Measurements from ENCODE around the gene ZNF414.
A peak's percentile ranks its signal among the peaks of the same experiment; 100 is the strongest.
"Not testable (repeated sequence)": the region's sequence is repeated elsewhere in the genome, so short reads cannot be mapped to it uniquely, and the experiment has no call there.

ZNF414 gene

DNA sequence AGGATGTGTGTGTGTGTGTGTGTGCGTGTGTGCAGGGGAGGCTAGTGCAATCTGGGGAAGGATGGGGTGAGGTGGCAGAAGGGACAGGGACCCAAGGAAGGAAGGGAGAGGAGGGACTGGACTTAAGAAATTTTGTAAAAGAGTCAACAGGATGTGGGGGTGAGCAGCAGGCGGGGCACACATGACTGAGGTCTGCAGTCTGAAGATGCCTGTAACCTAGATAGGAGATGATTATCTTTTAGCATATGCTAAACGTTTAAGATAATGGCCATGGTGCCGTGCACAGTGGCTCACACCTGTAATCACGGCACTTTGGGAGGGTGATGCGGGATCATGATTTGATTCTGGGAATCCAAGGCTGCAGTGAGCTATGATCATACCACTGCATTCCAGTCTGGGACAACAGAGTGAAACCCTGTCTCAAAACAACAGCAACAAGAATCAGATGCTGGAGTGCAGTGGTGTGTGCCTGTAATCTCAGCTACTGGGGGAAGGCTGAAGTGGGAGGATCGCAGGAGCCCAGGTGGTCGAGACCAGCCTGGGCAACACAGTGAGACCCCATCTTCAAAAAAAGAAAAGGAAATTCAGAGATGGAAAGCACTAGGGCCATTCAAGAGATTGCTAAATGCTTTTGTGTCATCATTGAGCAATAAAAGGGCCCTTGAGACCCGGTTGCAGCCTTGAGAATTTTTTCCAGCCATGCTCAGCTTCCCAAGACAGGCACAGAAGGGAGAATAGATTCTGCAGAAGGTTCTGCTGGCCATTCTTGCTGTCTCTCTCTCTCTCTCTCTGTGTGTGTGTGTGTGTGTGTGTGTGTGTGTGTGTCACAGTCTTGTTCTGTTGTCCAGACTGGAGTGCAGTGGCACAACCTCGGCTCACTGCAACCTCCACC, 3.8 kb upstream of the ZNF414 start:
- no peak for DNase-seq (ENCODE audit: low spot score)

DNA sequence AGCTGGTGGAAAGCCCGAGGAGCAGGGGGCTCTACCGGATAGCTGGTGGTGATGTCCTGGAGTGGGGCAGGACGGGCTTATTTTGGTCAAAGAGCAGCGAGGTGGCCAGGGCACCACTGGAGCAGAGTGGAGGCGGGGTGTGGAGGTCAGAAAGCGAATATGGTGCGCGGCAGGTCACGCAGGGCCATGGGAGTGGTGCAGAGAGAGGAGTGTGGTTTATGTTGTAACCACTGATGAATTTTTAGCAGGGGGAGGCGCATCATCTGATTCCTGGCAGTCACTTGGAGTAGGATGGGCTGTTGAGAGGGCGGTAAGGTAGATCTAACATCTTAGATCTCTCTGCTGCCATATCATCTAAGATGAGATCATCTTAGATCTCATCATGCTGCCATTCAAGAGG, 1.4 kb upstream of the ZNF414 start:
- DNase-seq (ENCODE audit: low spot score): no peak

DNA sequence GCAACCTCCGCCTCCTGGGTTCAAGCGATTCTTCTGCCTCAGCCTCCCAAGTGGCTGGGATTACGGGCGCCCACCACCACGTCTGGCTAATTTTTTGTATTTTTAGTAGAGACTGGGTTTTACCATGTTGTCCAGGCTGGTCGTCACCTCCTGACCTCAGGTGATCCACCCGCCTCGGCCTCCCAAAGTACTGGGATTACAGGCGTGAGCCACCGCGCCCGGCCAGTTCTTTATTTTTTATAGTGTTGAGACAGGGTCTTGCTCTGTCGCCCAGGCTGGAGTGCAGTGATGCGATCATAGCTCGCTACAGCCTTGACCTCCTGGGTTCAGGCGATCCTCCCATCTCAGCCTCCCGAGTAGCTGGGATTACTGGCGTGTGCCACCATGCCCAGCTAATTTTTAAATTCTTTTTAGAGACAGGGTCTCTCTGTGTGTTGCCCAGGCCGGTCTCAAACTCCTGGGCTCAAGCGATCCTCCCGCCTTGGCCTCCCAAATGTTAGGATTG, 590 bp upstream of the ZNF414 start:
- DNase-seq (ENCODE audit: low spot score): not testable (repeated sequence)

GRCh38 chr19:8513036-8513686, 806 bp downstream of the ZNF414 start:
- DNase-seq (ENCODE audit: low spot score): no peak

GRCh38 chr19:8512115-8512967, 1.6 kb downstream of the ZNF414 start:
- DNase-seq (ENCODE audit: low spot score): peak; percentile 53

DNA sequence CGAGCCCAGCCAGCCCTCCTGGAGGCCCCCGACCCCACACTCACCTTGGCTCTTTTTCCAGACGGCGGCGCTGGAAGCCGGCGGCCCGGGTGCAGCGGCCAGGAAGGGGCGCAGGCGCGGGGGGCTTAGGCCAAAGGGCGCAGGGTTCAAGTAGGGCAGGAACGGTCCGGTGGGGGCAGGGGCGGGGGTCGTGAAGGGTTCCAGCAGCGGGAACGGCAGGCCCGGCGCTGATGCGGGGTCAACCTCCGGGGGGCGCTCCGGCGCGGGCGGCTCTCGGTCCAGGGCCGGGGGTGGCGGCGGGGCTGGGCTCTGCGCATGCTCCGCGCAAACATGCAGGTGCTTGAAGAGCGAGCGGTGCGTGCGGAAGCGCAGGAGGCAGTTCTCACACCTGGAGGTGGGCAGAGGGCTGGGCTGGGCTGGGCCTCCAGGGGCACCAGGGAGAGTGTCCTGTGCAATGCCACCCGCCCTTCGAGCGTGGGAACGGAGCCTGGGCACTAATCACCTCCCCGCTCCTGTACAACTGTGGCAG, 2.3 kb downstream of the ZNF414 start:
- DNase-seq (ENCODE audit: low spot score): no peak

DNA sequence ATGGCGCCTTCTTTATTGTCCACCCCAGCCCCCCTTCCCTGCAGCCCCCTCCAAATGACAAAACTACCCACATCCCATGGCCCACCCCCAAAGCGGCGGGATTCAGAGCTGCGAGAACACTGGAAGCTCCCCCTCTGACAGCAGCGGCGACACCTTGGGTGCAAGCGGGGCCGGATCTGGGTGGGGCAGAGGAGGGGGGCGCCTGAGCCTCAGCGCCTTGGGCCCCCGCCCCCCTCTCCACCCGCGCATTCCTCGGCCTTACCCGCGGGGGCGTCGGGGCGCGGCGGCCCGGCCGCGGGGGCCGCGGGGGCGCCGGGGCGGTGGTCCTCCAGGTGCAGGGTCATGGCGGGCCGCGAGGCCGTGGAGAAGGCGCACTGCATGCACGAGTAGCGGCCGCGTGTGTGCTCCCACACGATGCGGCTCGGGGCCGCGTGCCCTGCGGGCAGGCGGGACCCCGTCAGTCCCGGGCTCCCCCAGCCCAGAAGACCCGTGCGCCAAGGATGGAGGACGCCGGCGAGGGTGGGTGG, 3.3 kb downstream of the ZNF414 start:
- no peak for DNase-seq (ENCODE audit: low spot score)

GRCh38 chr19:8506402-8506957, 7.5 kb downstream of the ZNF414 start:
- no peak for DNase-seq (ENCODE audit: low spot score)

DNA sequence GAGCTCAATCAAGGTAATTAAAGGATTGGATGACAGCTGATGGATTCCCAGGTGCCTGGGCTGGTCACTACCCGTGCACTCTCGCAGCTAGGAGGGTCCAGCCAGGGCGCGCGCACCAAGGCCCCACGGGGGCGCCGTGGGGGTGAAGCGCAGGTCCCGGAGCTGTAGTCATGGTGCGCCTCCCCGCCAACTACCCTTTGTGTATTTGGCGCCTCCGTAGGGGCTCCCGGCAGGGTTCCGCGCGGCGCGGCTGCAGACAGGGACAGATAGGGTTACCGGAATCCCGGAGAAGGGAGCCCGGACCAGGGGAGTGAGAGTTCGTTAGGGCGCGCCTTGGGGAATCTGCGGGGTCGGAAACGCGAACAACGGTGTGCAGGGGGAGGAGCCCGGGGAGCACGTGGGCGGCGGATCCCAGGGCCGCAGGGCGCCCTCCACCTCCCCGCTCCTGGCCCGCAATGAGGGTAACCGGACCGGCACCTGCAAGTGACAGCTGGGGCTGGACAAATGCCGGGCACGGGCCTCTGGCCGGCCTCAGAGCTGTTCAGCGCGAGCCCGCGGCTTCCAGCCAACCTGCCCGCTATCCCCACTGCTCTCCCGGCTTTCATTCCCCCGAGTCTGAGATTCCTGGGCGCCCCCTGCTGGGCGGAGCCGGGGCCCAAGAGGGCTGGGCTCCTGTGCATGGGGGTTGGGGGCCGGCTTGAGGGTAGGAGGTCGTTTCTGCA, 8.1 kb downstream of the ZNF414 start:
- peak; percentile 66 for DNase-seq (ENCODE audit: low spot score)

GRCh38 chr19:8504919-8505318, 9.0 kb downstream of the ZNF414 start:
- DNase-seq (ENCODE audit: low spot score): no peak

DNA sequence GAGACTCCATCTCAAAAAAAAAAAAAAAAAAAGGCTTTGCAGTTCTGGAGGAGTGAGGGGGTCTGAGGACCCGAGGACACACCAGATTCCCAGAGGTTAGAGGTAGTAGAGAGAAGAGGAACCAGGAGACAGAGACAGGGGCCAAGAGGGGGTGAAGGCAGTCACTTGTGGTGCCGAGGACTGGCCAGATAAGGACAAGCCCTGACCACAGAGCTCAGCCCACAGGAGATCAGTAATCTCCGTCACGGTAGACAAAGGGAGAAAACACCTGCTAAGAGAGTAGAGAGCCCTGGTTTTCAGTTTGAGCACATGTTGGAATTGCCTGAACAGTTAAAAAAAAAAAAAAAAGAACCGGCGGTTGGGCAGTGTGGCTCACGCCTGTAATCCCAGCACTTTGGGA, 9.8 kb downstream of the ZNF414 start:
- DNase-seq (ENCODE audit: low spot score): no peak

- DNase-seq (ENCODE audit: low spot score): no peak
These were observed 10.5 kb downstream of the ZNF414 start for GRCh38 chr19:8503510-8503909.

DNA sequence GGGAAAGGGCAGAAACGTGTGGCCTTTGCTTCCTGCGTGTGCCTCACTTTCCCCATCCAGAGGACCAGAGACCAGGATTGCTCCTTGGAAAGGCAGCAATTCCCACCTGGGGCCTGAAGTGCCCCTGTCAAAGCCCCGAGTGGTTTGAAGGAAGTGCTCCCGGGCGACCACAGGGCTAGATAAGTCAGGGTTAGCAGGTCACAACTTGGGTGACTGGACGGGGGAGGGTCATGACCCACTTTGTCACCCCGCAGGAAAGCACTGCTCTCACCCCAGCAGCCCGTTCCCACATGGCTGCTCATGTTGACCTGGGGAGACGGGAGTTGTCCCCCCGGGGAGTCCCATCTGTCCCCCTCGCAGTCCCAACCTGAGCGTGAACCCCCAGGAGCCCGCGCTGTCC, 12.0 kb downstream of the ZNF414 start:
- no peak for DNase-seq (ENCODE audit: low spot score)

DNA sequence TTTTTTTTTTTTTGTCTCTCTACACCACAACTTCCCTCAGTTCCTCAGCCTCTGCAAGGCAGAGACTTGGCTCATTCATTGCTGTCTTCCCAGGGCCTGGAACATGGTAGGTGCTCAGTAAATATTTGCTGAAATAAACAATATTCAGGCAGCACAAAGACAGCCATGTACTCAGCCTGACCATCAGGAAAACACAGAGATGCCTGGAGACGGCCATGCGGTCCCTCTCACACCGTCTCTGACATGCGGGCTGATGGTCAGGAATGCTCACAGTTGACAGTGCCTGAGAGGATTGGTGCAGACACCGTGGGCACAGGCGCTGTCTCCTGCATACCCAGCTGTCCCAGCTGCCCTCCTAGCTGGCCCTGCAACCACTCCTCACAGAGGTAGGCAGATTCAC, 12.5 kb downstream of the ZNF414 start:
- no peak for DNase-seq (ENCODE audit: low spot score)

GRCh38 chr19:8500158-8500557, 13.8 kb downstream of the ZNF414 start:
- DNase-seq (ENCODE audit: low spot score): no peak

DNA sequence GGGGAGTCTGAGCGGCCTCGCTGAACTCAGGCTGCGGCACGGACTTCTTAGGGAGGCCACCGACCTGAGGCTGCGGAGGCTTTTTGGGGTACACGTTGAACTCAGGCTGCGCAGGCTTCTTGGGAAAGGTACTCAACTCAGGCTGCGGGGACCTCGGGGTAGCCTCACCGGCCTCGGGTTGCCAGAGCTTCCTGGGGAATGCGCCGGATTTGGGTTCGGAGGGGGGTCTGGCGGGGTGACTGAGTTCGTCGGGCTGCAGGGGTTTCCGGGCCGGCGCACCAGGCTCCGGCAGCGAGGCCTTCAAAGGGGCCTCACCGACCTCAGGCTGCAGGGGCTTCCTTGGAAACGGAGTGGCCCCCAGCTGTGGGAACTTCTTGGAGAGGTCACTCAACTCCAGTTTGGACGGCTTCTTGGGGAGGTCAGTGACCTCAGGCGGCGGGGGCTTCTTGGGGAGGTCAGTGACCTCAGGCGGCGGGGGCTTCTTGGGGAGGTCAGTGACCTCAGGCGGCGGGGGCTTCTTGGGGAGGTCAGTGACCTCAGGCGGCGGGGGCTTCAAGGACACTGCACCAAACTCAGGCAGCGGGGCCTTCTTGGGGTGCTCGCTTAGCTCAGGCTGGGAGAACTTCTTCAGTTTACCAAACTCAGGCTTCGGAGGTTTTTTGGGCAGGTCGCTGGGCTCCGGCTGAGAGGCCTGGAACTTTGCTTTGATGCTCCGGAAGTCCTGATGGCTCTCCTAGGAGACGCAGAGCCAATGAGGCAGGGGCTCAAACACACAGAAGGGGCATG, 14.7 kb downstream of the ZNF414 start:
- DNase-seq (ENCODE audit: low spot score): no peak

- no peak for DNase-seq (ENCODE audit: low spot score)
These were observed 15.7 kb downstream of the ZNF414 start for GRCh38 chr19:8498295-8498694.

DNA sequence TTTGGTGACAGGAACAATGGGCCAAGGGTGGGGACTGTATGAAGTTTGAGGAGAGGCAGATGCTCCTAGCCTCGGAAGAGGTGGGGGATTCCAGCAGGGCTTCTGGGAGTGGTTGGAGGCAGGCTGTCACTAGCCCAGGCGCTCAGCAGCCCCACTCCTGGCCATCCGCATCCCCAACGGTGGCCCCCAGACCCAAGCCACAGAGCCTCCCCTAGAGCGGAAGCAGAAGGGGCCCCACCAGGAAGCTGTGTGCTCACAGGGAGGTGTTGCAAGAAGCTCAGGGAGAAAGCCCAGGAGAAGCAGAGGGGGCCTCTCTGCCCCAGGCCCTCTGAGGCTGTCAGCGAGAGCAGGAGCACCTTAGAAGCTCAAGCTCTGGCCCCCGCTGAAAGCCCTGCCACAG, 19.8 kb downstream of the ZNF414 start:
- no peak for DNase-seq (ENCODE audit: low spot score)

DNA sequence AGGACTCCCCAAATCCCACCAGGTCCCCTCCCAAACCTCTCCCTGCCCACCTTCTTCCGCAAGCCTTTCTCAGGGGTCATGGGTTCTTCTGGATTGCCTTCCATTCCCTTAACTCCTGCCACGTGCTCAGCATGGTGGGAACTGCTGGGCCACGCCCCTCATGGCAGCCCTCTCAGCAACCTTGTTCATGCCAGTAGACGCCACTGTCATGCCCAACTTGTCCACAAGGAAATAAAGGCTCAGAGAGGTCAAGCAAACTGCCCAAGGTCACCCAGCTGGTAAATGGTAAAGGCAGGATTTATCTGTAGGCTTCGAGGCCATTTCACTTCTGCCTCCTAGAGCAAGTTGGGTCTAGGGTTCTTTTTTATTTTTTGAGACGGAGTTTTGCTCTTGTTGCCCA, 22.4 kb downstream of the ZNF414 start:
- no peak for DNase-seq (ENCODE audit: low spot score)

DNA sequence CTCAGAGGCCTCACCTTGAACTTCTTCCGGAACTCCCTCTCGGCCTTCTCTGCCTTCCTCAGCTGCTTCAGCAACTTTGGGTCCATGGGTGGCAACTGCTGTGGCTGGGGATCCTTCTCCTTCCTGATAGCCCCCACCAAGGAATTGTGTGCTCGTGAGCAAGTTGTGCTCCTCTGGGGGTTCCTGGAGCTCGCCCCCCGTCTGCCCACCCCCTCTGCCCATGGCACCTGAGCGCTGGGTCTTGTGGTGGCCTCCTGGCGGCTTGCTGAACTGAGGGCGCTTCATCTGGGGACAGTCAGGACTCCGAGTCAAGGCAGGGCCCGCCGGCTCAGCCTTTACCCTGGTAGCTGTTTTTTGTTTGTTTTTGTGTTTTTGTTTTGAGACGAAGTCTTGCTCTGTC, 23.1 kb downstream of the ZNF414 start:
- DNase-seq (ENCODE audit: low spot score): no peak

All from hematopoietic multipotent progenitor cell treated with erythropoietin and hydrocortisone succinate and interleukin-3 and kit ligand, for 15 days (in vitro differentiated cells).